GM10847 (cell line): ENCODE data around the gene MLLT3.

ENCODE experiments used
- POLR2A ChIP-seq: IDR thresholded peaks from 2 replicates; pipeline ENCODE4 v1.6.1; 2011; ENCODE audit not compliant: insufficient read length; ENCODE audit errors: extremely low read depth

The MLLT3 gene

DNA sequence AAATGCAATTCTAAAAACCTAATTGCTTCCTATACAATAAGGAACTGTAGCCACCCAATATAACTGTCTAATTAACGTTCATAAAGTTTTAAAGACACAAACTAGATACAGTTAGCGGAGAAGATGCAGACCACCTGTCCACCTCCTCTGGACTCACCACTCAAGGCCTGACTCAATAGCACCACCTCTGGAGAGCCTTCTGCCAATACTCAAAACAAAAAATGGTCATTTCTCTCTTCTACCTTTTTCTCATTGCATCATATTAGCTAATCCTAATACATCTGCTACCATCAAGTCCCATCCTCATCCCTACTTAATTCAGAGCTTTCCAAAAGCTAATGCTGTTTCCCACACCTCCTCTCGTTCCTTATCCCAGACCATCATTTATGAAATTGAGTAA is 159.9 kb downstream of the MLLT3 start:
- TF ChIP-seq POLR2A = no peak

DNA sequence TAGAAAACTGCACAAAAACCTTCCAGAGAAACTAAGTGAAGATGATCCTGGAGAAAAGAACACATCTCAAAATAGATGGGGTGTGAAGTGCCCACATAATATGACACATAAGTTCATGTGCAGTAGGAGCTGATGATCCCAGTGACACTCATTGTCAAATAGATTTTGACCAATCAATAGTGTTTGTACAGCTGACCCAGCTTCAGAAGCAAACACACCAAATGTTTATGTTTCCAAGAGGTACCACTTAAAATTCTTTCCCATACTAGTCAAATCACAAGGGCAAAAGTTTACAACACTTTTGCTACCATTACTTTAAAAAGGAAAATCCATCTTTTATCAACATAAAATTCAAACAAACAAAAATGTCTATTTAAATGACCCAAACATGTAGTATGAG is 175.0 kb downstream of the MLLT3 start:
- TF ChIP-seq POLR2A = no peak

DNA sequence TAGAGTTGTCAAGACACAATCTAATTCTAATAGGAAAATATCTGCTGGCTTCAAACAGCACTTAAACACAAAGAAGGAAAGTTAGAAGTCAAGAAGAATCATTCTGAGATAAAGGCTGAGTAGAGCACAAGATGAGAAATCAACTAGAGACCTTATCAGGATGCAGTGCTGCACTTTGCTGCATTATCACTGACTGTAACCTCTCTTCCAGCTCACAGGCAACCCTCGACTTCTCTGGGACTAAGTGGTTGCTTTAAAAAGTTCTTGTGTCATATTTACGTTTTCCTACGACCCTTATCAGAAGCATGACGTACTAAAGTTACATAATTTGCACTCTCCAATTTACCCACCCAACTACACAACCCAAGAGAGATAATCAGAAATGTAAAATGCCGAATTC is 176.1 kb downstream of the MLLT3 start:
- TF ChIP-seq POLR2A = no peak

DNA sequence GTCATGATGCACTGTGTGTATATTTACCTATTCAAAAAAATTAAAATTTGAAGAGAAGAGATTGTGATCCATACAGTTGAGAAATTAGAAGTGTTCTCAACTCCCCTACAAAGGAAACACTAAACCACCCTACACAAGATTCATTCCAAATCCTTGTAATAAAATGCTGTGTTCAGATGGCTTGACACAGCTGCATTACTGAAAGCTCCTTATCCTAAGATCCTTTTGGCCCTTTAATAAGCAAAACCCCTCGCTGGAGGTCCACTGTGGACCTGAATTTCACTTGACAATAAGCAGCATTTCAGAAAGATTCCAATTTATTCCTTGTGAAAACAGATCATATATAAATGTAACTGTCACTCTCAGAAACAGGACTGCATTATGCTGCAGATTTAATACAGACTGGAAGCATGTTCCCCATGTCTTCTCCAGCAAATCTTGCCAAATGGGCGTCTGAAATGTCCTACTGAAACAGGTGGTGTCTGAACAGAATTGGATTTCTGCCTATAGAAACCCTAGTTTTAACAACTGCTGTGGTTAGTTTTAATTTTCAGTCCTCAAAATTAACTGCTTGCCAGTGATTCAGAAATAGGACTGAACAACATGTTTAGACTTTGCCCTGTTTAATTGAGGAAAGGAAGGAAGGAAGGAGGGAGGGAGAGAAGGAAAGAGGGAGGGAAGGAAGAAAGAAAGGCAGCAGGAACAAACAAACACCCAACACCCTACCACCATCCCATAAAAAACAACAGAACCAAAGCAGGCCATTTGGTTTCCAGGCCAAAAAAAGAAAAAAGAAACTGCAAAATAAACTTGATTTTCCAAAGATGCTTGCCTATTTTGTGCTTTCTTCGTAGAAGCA is 179.6 kb downstream of the MLLT3 start:
- no peak for TF ChIP-seq POLR2A

DNA sequence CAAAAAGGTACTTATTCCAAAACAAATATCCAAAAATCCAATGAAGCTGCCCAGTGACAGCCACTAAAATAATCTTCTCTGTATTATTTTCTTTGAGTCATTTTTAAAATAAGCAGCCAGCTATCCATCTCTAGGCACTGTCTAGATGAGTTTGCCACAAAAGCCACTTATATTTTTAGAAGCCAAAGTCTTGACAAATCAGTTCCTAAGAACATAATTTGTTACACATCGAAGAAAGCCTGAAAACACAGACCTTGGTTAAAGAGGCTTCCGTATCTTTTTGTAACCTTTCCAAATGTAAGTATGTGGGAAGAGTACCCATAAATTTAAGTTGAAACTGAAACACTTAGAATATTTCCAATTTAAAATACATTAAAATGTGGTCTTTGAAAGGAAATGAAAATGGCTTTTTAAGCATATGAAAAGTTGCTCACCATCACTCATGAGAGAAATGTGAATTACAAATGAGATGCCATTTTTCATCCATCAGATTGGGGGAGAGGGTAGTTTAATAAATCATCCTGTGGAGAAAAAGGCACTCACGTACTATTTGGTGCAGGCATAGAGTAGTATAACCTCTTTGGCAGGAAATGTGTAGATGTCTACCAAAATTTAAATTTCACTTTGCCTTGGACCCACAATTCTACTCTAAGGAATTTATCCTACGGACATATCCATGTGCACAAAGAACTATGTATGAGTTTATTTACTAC is 180.4 kb downstream of the MLLT3 start:
- TF ChIP-seq POLR2A = no peak

DNA sequence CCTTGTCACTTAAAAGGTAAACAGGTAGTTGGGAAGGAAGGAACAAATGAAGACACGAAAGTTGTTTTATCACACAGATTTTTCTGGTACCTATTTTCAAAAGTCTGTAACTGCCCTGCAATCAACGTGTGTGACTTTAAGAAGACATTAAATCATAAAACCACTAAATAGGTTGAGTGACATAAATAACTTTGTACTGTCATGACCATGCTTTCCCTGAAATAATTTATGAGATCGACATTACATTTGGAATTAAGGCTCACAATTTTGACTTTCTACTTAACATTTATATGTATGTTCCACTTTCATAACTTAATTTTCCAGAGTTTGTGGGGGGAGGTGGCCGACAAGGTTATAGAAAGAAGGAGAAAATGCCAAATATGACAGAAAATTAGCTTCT is 181.1 kb downstream of the MLLT3 start:
- TF ChIP-seq POLR2A = no peak

DNA sequence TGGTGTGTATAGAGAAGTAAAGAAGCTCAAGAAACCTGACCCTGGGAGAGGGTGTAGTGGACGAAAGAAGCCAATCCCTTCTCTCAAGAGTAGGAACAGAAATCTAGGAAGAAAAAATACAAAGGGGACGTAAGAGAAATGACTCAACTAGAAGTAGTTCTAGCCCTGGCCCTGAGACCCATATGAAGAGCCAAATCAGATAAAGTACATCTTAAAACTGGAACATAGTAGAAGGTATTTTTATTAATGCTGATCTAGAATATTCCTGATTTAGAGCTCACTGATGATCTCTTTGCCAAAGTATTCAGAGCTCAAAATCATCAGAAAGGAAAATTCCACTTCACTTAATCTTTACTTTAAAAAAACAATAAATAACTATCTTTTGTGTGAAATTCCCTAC is 184.8 kb downstream of the MLLT3 start:
- no peak for TF ChIP-seq POLR2A

DNA sequence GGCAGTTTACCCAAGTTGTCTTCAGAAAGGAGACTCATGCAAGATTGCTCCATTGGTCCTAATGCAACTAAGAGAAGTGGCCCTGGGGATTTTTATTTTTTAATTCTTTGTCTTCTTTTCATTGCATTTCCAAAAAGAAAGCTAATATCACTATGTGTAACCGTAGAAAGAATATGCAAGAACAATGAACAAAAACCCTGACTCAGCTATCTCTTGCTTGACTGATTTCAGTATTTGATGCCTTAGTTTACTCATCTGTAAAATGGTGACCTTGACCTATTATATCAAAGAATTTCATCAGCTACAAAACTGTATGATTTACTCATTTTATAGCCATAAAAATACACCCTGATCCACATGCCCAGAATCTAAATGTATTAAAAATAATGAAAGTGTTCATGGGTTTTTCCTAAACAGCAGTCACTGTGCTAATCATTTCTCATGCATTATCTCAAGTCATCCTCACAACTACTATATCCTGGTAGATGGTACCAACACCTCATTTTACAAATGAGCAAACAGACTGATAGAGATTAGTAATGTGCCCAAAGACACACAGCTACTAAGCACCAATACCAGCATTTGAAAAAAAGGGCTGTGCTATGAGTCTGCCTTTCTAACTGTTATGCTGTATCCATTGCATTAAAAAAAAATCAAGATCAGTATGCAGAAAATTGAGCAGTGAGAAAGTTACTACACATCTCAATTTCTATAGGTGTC is 185.7 kb downstream of the MLLT3 start:
- TF ChIP-seq POLR2A = no peak

DNA sequence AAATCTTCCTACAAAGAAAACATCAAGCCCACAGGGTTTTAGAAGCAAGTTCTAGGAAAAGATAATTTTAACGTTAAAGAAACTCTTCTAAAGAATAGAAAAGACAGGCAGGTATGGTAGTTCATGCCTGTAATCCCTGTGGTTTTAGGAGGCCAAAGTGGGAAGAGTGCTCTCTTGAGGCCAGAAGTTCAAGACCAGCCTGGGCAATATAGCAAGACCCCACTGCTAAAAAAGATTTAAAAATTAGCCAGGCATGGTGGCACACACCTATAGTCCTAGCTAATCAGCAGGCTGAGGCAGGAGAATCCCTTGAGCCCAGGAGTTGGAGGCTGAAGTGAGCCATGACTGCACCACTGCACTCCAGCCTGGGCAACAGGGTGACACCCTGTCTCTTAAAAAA is 193.3 kb downstream of the MLLT3 start:
- no peak for TF ChIP-seq POLR2A

DNA sequence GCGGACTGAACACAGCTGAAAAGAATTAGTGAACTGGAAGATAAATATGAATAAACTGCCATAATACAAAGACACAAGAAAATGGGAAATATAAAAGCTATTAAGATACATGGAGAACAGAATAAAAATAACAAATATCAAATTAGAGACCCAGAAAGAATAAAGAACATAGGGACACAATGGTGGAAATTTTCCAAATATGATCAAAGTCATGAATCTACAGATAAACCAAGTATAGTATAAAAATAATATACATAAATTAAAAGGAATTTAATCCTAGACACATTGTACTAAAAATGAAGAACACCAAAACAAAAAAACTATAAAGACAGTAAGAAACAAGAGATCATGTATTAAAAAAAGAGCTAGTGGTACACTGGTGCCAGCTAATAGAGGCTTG is 194.9 kb downstream of the MLLT3 start:
- no peak for TF ChIP-seq POLR2A

DNA sequence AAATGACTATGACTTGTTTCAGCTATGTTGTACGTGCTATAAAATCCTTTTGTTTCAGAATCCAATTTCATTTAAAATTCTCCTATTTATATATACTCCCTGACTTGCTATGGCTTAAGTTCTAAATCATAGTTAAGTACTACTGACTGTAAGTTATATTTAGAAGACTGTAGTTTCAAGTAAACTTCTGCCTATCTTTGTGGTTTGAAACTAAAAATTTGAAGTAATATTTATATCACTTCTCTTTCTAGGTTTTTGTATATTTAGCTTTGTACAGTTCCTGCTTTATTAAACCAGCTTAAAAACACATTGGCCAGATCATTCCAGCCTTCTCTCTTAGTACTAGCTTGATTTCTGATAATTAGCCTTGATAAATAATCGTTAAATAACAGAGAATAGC is 196.3 kb downstream of the MLLT3 start:
- no peak for TF ChIP-seq POLR2A

DNA sequence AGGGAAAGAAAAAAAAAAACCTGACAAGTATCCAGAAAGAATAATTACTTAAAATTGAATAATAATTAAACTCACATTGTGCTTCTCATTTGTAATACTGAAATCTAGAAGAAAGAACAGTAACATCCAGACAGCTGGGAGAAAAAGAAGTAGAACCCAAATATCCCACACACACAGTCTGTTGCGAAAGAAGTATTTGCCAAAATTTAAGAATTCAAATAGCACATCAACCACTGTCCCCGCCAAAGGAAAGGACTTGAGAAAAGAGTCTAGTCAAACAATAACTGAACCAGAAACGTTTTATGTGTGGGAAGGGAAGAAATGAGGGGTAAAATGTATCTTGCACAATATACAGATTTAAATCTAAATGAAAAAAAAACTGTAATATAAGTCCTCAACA is 202.8 kb downstream of the MLLT3 start:
- TF ChIP-seq POLR2A = no peak

DNA sequence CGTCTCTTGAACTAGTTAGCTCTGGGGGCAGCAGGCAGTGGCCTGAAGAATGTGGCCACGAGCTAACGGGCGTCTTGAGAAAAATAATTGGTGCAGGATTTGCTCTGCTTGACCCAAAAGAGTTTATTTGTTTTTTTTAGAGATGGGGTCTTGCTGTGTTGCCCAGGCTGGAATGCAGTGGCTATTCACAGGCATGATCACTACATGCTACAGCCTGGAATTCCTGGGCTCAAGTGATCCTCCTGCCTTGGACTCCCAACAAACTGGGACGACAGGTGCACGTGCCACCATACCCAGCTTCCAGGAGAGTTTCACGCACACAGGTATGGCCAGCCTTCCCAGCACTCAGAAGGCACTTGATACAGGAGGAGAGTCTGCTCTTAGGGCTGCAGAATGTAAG is 203.8 kb downstream of the MLLT3 start:
- no peak for TF ChIP-seq POLR2A

DNA sequence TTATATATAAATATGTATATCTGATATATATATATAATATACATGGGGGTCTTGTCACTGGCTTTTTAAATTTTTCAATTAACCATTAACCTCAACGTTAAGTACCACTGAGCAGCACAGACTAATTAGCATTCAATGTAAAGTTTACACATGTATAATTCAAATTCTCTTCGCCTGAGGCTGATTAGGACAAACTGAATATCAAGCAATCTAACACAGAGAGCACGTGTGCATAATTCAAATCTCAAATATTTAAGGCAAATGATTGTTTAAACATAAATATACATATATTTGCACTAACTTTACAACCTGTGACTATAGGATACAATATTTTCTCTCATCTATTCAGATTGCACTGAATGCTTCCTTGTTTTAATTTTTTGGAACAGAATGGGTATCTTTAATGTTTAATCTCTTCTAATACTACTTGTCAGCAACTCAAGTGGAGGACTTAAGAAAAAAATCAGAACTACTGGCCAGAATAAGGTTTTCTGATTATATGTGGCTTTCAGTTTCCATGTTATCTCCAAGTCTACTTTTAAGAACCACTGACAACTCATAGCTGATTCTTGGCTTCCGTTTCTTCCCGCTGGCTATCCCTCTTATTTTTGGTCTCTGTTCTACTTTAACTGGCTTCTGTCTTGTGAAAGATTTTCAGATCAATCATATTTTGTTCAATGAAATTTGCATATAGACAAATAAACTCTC is 204.8 kb downstream of the MLLT3 start:
- no peak for TF ChIP-seq POLR2A

DNA sequence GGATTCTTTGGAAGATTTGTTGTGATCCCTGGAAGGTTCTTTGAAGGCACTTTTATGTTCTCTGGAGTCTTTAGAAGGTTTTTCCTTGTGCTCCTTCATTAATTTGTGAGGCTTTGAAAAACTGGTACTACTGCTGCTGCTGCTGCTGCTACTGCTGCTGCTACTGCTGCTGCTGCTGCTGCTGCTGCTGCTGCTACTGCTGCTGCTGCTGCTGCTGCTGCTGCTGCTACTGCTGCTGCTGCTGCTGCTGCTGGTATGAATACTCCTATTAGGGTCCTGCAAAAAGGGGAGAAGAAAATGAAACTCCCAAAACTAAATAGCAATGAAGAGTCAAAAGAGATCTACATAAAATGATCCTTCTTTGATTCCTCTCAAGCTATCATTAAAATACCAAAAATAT is 208.1 kb downstream of the MLLT3 start:
- TF ChIP-seq POLR2A = no peak
